ENCODE results near the gene GRIK1. TPM values are rescaled to one million over a fixed set of nuclear protein-coding genes. Genes with fewer than 3 reads are reported as not detected.

Gene GRIK1
- total RNA-seq: not detected
- 0.85 TPM for polyA plus RNA-seq (2013, experiment 1 of 2)
- 0.79 TPM for polyA plus RNA-seq (2013, experiment 2 of 2)
- long read RNA-seq, experiment 1: 0 reads
- long read RNA-seq, experiment 2: 0 reads
- long read RNA-seq, experiment 3: 0 reads
- long read RNA-seq, experiment 4: 0 reads

DNA sequence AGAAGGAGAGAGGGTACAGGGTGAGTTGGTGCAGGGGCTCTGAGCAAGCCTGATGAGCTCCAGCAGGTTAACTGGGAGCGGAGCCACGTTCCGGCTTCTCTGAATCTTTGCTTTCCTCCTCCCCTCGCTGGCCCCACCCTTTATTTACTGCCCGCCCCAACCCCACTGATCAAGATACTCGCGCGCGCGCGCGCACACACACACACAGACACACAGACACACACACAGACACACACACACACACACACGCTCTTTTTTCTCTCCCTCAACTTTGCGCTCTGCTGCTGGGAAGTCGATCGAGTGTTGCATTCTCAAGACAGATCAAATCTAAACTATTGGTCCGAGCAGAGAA lies at the start of gene GRIK1:
Gene GRIK1 (minus strand): TSS at position 73 of the 352 bp plus-strand sequence.
- peak within 1 kb of the TSS; percentile 85 for H3K4me3 ChIP-seq (ENCODE audit: low read length)
- Mint-ChIP-seq H3K27ac (no peak within 1 kb of the TSS), H3K27me3 (ENCODE audit: insufficient read depth) (peaks cover 73% of the 10 kb centered on the region), H3K4me1 (peaks cover 6% of the 10 kb centered on the region), H3K36me3 (ENCODE audit: low read depth) (no peaks in the 10 kb centered on the region), H3K4me3 (peak within 1 kb of the TSS; percentile 68), H3K9me3 (no peaks in the 10 kb centered on the region)
- H3K27me3 ChIP-seq (ENCODE audit: control insufficient read depth, insufficient read depth, low read length, poor library complexity, severe bottlenecking): peaks cover 72% of the 10 kb centered on the region
- peak; percentile 67 for DNase-seq
- no peaks in the 10 kb centered on the region for H3K4me1 ChIP-seq (ENCODE audit: control insufficient read depth, insufficient read depth, low read length)
- no peak within 1 kb of the TSS for H3K27ac ChIP-seq (ENCODE audit: low read depth, low read length)
- no peaks in the 10 kb centered on the region for H3K36me3 ChIP-seq (ENCODE audit: control insufficient read depth, insufficient read depth, low read length)
- WGBS, 2 experiments (ENCODE audit: insufficient coverage in 1 of 2, insufficient read length in 1 of 2): 2% methylated on average over 17 of the region's 17 CpGs; no CpG with 5 or more reads in 1 of the 2 experiments
- TF ChIP-seq, protein P1, sequence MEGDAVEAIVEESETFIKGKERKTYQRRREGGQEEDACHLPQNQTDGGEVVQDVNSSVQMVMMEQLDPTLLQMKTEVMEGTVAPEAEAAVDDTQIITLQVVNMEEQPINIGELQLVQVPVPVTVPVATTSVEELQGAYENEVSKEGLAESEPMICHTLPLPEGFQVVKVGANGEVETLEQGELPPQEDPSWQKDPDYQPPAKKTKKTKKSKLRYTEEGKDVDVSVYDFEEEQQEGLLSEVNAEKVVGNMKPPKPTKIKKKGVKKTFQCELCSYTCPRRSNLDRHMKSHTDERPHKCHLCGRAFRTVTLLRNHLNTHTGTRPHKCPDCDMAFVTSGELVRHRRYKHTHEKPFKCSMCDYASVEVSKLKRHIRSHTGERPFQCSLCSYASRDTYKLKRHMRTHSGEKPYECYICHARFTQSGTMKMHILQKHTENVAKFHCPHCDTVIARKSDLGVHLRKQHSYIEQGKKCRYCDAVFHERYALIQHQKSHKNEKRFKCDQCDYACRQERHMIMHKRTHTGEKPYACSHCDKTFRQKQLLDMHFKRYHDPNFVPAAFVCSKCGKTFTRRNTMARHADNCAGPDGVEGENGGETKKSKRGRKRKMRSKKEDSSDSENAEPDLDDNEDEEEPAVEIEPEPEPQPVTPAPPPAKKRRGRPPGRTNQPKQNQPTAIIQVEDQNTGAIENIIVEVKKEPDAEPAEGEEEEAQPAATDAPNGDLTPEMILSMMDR (conservative IDR thresholded peaks at IDR 0.05): no peak
- H3K9me3 ChIP-seq (ENCODE audit: control insufficient read depth, low read length): no peaks in the 10 kb centered on the region
- peak within 1 kb of the TSS; percentile 2 for H3K9ac ChIP-seq (ENCODE audit: extremely low read depth, low read length, poor library complexity, severe bottlenecking)

DNA sequence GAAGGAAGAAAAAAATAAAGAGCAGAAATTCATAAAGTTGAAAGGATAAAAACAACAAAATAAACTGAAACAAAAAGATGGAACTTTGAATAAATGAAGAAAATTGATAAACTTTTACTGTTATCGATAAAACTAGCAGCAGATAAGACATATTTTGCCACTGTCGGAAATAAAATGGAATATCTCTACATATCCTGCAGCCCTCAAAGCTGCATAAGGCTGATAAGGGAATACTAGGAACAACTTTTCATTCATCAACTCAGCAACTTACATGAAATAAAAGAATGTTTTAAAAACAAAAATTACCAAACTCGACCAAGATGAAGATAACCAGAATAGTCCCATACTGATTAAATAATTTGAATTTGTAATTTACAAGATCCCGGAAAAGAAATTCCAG lies 48.0 kb upstream of the GRIK1 start:
- no peak overlapping the region for H3K27ac Mint-ChIP-seq
- no peak overlapping the region for H3K9ac ChIP-seq (ENCODE audit: extremely low read depth, low read length, poor library complexity, severe bottlenecking)

DNA sequence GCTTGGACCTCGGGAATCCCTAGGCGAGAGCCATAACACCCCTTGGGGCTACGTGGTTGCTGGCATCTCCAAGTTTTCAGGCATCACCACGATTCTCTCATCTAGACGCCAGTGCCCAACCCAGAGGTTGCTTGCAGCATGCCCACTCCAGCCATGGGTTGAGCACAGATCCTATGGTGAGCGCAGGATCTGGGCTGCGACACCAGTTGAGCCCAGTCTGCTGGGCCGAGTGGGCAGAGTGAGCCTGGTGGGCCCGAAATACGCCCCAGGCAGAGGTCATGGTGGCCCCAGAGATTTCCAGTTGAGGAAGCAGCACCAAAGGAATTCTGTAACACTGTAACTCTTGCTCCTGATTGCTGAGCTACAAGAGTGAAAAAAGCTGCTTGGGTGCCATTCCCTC lies 46.1 kb upstream of the GRIK1 start:
- H3K4me3 Mint-ChIP-seq: no peak overlapping the region
- peaks cover 7% of the 10 kb centered on the region for H3K9me3 Mint-ChIP-seq
- no peaks in the 10 kb centered on the region for H3K4me1 Mint-ChIP-seq

More for the DNA sequence above, 48.0 kb upstream of the GRIK1 start:
- H3K4me3 Mint-ChIP-seq: no peak overlapping the region
- H3K4me1 Mint-ChIP-seq: no peaks in the 10 kb centered on the region
- TF ChIP-seq, protein P1 (conservative IDR thresholded peaks at IDR 0.05): no peak
- DNase-seq: no peak
- H3K27ac ChIP-seq (ENCODE audit: low read depth, low read length): no peak overlapping the region
- no peaks in the 10 kb centered on the region for H3K9me3 ChIP-seq (ENCODE audit: control insufficient read depth, low read length)
- no peaks in the 10 kb centered on the region for H3K27me3 ChIP-seq (ENCODE audit: control insufficient read depth, insufficient read depth, low read length, poor library complexity, severe bottlenecking)
- no peak overlapping the region for H3K4me3 ChIP-seq (ENCODE audit: low read length)
- no peaks in the 10 kb centered on the region for H3K4me1 ChIP-seq (ENCODE audit: control insufficient read depth, insufficient read depth, low read length)
- no peaks in the 10 kb centered on the region for H3K27me3 Mint-ChIP-seq (ENCODE audit: insufficient read depth)
- H3K9me3 Mint-ChIP-seq: peaks cover 7% of the 10 kb centered on the region
- WGBS, 2 experiments (ENCODE audit: insufficient coverage in 1 of 2, insufficient read length in 1 of 2): 90 to 95% methylated on average over 2 to 3 of the region's 4 CpGs
- H3K36me3 ChIP-seq (ENCODE audit: control insufficient read depth, insufficient read depth, low read length): no peaks in the 10 kb centered on the region
- H3K36me3 Mint-ChIP-seq (ENCODE audit: low read depth): no peaks in the 10 kb centered on the region

More for the DNA sequence above, 46.1 kb upstream of the GRIK1 start:
- Mint-ChIP-seq H3K27me3 (ENCODE audit: insufficient read depth) (no peaks in the 10 kb centered on the region), H3K36me3 (ENCODE audit: low read depth) (no peaks in the 10 kb centered on the region), H3K27ac (no peak overlapping the region)
- WGBS, 2 experiments (ENCODE audit: insufficient coverage in 1 of 2, insufficient read length in 1 of 2): 89 to 94% methylated on average over 5 to 10 of the region's 10 CpGs
- TF ChIP-seq, protein P1 (conservative IDR thresholded peaks at IDR 0.05): no peak
- H3K27ac ChIP-seq (ENCODE audit: low read depth, low read length): no peak overlapping the region
- H3K36me3 ChIP-seq (ENCODE audit: control insufficient read depth, insufficient read depth, low read length): no peaks in the 10 kb centered on the region
- H3K4me1 ChIP-seq (ENCODE audit: control insufficient read depth, insufficient read depth, low read length): no peaks in the 10 kb centered on the region
- H3K4me3 ChIP-seq (ENCODE audit: low read length): no peak overlapping the region
- no peak overlapping the region for H3K9ac ChIP-seq (ENCODE audit: extremely low read depth, low read length, poor library complexity, severe bottlenecking)
- DNase-seq: no peak
- no peaks in the 10 kb centered on the region for H3K9me3 ChIP-seq (ENCODE audit: control insufficient read depth, low read length)
- no peaks in the 10 kb centered on the region for H3K27me3 ChIP-seq (ENCODE audit: control insufficient read depth, insufficient read depth, low read length, poor library complexity, severe bottlenecking)
